NCI-H2196 (cell line): ENCODE data around the gene CRYBG2.
A peak's percentile ranks its signal among the peaks of the same experiment; 100 is the strongest.

Experiments used
- DNase-seq: peaks from one replicate; lab custom pipeline; 2025; ENCODE audit not compliant: unreplicated experiment; lab: John Stamatoyannopoulos, UW

The CRYBG2 gene

DNA sequence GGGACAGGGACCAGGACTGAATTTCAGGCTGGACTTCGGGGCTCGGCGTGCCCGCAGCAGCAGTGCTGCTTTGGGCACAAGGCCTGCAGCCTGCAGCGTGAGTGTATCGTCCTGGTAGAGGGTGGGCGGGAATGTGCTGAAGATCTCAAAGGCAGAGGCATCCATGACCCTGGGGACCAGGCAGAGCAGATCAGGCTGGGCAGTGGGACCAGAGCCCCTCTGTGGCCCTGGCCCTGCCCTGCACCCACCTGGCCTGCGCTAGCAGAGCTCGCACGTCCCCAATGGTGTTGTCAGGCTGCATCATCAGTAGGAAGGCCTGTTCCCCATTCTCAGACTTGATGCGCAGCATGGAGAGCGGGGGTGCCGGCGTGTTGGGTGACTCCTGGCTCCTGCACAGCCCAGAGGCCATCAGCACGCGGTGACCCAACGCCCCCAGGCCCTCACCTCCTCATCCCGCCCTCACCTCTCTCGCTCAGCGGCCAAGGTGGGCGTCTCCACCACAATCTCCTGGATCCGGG is 71.5 kb downstream of the CRYBG2 start:
- DNase-seq = no peak

DNA sequence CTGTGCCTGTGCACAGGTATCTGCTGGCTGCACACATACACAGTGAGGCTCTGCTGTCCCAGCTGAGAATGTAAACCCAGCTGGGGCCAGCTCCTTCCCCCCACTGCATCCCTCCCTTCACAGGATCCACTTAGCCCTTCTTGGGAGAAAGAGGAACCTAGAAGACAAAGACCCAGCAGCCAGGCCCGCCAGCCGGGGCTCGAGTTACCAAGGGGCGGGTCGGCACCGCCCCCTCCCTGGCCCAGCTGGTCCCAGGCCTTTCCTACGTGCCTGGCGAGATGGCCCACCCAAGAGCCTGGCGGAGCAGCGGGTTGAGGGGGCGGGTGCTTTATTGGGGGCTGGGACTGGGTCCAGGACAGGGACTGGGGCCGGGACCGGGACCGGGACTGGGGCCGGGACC is 72.0 kb downstream of the CRYBG2 start:
- no peak for DNase-seq

DNA sequence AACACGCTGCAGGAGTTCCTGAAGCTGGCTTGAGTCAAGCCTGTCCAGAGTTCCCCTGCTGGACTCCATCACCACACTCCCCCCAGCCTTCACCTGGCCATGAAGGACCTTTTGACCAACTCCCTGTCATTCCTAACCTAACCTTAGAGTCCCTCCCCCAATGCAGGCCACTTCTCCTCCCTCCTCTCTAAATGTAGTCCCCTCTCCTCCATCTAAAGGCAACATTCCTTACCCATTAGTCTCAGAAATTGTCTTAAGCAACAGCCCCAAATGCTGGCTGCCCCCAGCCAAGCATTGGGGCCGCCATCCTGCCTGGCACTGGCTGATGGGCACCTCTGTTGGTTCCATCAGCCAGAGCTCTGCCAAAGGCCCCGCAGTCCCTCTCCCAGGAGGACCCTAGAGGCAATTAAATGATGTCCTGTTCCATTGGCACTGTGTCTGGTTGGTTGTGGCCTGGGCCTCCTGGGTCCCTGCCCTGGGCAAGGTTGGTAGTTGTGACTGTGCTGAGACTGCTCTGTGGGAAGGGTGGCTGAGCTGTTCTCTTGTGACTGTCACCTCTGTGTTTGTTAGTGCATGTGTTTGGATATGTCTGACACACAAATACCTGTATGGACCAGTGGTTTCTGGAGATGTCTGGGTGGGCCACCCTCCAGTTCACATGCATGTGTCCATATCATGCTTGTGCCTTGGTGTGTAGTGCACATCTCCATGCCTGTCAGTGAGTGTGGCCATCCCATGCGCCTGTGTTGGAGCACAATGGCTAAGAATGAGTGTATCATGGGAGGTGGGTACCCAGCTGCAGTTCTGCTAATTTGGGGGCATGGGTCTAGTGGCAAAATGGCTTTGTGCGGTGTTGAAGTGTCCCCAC is 72.6 kb downstream of the CRYBG2 start:
- DNase-seq = no peak

- DNase-seq = no peak
Observed at GRCh38 chr1:26280333-26281042, 73.4 kb downstream of the CRYBG2 start.

DNA sequence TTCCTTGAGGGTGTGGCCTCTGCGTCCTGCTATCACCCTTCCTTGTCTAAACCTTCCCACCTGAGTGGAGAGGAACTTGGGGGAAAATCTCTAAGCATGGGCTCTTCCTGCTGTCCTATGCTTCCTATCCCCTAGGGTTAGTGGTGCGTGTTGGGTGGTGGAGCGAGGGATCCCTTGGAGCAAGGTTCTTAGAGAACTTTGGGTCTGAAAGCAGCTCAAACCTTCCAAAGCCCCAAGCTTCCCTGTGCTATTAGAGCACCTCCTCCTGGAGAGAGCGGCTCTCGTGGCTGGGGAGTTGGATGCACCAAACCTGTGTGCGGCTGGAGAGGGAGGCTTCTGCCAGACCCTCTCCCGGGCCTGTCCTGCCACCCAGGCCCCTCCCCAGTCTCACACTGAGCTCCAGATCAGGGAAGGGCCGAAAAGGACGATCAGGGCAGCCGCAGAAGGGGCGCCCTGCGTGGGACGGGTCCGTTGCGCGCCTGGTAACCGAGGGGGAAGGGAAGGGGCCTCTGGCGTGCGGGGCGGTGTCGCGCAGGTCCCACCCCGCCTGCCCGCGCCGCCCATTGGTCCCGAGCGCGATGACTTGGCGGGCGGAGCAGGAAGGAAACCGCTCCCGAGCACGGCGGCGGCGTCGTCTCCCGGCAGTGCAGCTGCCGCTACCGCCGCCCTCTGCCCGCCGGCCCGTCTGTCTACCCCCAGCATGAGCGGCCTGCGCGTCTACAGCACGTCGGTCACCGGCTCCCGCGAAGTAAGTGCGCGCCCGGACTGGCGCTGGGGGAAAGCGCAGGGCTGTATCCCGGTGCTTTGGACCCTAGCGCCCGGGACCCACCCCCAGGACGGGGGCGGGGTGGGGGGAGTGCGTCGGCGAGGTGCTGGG is 74.2 kb downstream of the CRYBG2 start, which contains the start of gene SH3BGRL3:
SH3BGRL3 (plus strand) TSS at position 631 of the 877 bp plus-strand sequence; CDS start at position 701, 70 bp downstream.
- DNase-seq = peak; percentile 88

- no peak for DNase-seq
Observed at GRCh38 chr1:26278724-26279455, 75.0 kb downstream of the CRYBG2 start.

- no peak for DNase-seq
Observed at GRCh38 chr1:26278303-26278702, 75.6 kb downstream of the CRYBG2 start.

GRCh38 chr1:26277719-26278118 is 76.2 kb downstream of the CRYBG2 start:
- no peak for DNase-seq

- no peak for DNase-seq
Observed at GRCh38 chr1:26277261-26277661, 76.7 kb downstream of the CRYBG2 start.

- no peak for DNase-seq
Observed at GRCh38 chr1:26276432-26276838, 77.5 kb downstream of the CRYBG2 start.

- DNase-seq = peak; percentile 85
Observed at GRCh38 chr1:26275580-26276431, 78.1 kb downstream of the CRYBG2 start.

- DNase-seq = no peak
Observed at GRCh38 chr1:26274801-26275425, 79.0 kb downstream of the CRYBG2 start.
